PC-9 (cell line): ENCODE measurements around the gene MGAT1.

Experiments
- CTCF ChIP-seq: fragments of 200-600 bp; sonication (generic); conservative IDR thresholded peaks from 2 replicates; pipeline ENCODE4 v1.6.1; 2017; ENCODE audit warnings: mixed run types, antibody characterized with exemption, mild to moderate bottlenecking, moderate library complexity
- EZH2 ChIP-seq: fragments of 200-600 bp; sonication (generic); IDR thresholded peaks from 2 replicates; pipeline ENCODE4 v1.8.0; 2017; ENCODE audit warnings: antibody characterized with exemption, low read depth

GRCh38 chr5:180807046-180807445 lies 4.4 kb upstream of the MGAT1 start:
- TF ChIP-seq CTCF (no peak), EZH2 (no peak)
